GM21825 (cell line): Measurements from ENCODE around the gene THSD4.

Experiments
- ATAC-seq: cut with Tn5 transposase; IDR thresholded peaks from one replicate; pipeline ENCODE4 v1.9.1; 2021; ENCODE audit warnings: mild to moderate bottlenecking, moderate library complexity; ENCODE audit not compliant: unreplicated experiment

Gene THSD4

DNA sequence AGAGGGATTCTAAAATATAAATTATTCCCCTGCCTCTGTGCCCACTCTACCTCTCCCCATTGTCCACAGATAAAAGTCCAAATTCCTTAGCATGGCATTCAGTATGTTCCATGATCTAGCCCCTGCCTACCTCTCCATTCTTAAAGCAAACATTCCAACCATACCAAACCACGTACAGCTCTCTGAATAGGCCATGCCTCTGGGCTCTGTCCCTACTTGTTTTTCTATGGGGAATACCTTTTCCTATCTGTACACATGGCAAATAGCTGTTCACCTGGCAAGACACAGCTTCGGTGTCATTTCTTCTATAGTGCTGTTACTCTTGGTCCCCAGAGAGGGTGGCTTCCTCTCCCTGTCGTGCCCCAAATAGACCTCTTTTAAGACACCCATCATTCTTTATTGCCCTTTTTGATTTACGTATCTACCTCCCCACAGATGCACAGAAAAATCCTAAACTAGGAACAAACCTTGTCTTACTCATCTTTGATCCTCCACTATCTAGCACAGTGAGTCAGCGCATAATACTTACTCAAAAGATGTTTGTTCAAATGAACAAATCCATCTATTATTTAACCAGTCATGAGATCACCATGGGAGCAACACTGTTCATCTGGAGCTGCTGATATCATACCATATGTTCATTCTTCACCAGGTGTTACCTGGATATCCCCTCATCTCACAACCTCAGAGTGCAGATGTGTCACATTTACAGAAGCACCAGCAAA is 329.8 kb downstream of the THSD4 start:
- ATAC-seq, result no peak

DNA sequence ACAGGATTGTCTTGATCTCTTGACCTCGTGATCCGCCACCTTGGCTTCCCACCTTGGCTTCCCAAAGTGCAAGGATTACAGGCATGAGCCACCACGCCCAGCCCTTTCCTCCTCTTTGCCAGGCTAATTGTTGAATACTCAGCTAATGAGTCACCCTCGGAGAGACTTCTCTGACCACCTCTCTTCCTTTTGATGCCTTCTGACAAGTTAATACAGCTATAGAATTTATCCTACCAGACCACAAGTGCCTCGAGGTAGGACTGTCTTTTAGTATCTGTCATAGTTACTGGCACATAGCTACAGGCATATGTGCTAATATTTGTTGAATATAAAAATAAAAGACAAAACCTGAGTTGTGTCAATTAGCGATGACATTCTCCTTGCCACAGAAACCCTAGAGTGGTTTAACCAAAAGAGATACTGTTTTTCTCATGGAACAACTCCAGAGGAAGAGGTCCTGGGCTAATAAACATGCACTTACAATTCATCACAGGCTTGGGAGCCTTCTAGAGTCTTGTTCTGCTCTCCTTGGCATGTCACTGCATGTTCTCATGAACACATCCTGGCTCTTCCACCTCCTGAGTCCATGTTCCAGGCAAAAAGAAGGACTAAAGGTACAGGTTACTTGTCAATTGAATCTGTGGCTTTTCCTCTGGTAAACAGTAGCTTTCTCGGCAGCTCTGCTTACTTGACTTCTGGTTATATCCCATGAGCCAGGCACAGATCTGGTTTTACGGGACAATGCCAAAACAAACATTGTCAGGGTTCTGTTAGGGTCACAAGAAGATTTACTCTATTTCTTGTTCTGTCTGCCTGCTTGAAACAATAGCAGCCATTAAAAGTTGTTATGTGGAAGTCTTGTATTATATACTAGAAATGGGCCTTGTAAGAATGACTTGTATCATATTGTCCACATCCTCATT is 332.3 kb downstream of the THSD4 start:
- no peak for ATAC-seq

DNA sequence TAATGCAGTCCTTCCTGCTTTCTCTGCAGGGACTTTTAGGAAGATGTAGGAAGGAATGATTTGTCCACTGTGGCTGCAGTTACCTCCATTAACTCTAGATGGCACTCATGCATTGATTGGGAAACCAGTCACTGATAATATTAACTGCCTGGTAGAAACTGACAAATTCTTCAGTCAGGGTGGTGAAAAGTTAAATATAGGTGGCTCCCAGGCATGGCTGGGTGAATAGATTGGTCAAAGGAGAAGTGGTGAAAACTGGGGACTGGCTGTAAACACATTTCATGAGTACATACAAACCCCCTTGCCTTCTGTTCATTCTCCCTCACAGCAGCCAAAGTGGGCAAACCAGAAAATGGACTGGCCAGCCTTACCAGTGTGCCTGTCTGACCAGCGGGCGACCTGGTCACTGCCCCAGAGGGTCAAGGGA is 333.4 kb downstream of the THSD4 start:
- no peak for ATAC-seq

DNA sequence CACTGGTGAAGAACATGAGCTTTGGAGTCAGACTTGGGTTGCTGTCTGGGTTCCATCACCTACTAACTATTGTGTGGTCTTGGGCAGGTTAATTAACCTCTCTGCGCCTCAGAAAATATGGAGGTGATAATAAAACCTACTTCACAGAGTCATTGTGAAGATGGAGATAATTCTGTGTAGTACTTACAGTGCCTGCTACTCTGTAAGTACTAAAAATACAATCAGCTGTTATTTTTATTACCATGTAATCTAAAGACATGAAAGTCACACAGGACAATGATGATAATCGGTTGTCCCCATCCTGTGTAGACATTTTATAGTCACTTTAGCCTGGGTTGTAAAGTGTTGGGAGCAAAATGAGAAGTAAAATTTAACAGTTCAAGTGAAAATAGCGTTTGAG is 334.1 kb downstream of the THSD4 start:
- ATAC-seq, result no peak

DNA sequence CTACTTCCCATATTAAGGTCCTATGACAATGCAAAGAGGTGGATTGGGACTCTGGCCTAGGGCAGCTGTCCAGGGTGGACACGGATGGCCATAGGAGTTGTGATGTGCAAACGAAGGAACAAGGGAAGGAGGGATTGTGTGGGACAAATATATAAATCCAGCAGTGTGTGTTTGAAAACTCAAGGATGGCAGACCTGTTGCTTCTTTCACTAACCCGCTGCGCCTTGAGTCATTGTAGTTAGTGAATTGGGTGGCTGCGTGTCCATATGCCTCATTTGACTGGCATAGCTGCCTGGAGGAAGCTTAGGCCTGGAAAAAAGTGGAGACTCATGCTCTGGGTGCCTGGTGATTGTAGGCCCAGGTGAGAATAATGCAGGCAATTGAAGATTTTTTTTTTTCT is 334.7 kb downstream of the THSD4 start:
- no peak for ATAC-seq

DNA sequence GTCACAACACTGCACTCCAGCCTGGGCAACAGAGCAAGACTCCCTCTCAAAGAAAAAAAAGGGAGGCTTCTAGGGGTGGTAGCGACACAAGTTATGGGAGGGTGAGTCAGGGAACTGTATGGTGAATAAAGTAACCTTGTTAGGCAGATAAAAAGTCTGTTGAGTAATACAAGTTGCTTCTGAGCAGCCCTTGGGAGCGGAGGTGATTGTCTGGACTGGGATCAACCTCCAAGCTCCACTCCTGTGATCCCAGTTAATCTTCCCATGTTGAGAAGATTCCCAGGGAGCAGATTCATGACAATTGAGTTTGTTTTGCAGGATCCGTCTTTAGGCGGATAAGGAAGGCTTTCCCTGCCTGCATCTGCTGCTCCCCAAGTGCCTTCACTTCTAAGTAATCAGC is 335.9 kb downstream of the THSD4 start:
- no peak for ATAC-seq

DNA sequence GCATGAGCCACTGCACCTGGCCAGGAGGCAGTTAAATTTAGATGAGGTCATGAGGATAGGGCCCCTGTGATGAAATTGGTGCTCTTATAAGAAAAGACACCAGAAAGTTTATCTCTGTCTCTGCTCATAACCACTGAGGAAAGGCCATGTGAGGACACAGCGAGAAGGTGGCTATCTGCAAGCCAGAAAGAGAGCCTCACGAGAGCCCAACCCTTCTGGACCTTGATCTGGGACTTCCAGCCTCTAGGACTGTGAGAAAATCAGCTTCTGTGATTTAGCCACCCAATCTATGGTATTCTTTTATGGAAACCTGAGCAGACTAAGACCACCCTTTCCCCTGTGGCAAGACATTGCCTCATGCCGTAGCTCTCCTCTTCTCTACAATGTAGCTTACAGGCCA is 337.6 kb downstream of the THSD4 start:
- ATAC-seq, result no peak

DNA sequence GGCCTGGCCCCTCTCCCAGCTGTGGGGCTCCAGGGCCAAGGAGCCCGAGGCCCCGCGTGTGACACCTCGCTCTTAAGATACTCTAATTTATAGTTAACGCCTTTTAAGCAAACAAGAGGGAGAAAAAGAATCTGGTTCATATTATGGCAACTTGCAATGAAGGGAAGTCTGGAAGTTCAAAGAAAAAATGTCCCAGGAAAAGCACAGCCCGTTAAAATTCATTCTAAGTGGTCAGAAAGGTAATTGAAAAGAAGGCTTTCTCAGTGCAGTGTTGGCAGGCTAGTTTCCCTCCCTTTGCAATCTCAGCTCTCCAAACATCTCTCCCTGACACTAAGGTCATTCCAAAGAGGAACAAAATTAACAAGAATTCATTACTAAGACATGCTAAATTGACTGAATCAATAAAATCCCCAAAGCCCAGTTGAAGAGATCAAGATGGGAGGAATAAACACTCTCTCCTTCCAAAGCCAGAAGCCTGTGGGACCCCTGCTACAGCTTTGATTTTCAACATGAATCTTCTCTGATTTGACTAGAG is 339.3 kb downstream of the THSD4 start:
- no peak for ATAC-seq

DNA sequence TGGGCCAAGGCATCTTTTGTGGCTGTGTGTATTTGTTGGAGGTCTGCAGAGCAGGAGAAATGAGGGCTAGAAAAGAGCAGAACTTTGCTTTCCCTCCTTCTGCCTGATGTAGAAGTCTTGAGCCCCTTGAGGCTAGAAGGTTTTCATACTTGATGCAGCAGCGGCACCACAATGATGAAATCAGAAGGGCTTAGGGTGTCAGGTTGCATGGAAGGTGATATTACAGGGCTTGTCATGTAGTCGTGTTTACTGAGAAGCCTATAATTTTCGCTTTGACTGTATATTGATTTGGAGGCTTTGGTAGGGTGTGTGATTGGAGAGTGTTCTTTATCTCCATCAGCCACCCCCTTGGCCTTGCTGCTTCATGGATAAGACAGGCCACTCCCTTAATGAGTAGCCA is 339.8 kb downstream of the THSD4 start:
- ATAC-seq, result no peak

DNA sequence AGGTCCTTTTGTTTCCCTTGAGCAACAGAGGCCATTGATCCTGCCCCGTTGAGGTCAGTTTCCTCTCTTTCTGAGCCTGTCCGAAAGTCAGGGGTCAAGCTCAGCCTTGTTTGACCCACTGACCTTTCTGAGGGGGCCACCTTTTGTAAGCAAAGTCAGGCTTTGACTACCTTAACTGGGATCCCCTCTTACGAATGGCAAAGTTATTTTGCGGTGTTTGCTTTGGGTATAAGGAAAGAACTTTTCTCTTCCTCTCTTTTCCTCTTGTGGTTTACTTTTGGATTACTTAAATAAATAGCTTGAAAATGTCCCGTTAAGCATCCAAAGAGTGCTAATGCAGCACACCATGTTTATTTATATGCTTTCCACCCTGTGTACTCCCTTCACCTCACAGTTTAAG is 340.6 kb downstream of the THSD4 start:
- no peak for ATAC-seq

DNA sequence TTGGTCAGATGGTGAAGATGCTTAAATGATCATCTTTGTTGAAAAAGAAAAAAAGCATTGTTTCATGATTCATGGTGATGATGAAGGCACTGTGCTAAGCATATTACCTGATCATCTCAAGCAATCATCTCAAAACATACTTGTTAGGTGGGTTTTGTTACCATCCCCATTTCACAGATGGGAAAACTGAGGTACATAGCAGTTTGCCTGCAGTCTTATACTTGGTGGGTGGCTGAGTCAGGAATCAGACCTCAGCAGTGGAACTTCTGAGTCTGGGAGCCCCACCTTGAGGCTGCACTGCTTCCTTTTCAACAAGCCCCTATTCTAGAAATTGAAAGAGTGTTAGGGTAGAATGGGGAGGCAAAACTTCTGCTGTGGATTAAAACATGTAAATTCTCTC is 341.1 kb downstream of the THSD4 start:
- ATAC-seq, result no peak

DNA sequence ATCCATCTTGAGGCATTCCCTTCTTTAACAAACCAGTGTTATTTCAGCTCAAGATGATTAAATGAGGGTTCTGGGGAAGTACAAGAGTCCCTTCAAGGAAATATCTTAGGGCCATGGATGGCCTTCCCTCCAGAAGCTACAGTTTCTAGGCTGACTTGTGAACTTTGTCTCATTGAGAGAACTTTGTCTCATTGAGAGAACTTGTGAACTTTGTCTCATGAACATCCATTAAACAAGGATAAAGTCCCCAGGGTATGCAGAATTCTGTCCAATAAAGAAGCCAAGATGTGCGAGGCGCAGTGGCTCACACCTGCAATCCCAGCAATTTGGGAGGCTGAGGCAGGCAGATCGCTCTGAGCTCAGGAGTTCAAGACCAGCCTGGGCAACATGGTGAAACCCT is 341.5 kb downstream of the THSD4 start:
- no peak for ATAC-seq

DNA sequence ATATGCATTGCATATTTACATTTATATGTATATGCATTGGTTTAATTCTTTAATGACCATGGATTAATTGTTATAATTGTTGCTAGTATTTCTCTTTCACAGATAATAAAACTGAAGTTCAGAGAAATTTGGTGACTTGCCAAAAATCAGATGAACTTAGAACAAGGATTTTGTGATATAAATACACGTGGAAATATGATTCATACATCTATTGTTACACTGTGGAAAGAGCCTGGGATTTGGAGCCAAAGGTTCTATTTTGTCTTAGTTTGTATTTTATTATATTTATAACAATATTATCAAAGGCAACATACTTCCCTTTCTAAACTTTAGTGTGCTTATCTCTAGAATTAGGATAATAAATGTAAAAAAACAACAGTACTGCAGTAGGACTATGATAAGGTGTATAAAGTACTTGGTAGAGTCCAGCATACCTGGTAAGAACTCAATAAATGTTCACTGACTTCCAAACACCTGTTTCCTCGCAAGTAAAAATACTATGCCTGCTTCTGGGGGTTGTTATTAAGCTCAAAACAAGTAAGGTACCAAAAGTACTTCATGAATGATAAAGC is 342.9 kb downstream of the THSD4 start:
- no peak for ATAC-seq

DNA sequence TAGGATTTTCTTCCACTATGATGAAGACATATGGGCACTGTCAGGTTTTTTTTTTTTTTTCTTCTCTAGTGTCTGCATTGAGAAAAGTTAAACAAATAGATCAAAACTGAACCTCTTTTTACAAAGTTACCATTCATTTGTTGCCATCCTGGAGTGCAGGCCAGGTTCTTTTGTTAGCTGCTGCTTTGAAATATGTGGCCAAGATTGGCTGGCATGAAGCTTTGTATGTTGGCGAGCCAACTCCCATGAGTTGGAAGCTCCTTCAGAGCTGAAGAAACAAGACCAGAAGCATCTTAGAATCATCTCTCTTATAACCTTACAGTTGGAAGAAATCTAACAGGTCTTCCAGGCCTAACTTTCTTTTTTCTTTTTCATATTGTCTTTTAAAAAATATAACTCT is 346.5 kb downstream of the THSD4 start:
- no peak for ATAC-seq

DNA sequence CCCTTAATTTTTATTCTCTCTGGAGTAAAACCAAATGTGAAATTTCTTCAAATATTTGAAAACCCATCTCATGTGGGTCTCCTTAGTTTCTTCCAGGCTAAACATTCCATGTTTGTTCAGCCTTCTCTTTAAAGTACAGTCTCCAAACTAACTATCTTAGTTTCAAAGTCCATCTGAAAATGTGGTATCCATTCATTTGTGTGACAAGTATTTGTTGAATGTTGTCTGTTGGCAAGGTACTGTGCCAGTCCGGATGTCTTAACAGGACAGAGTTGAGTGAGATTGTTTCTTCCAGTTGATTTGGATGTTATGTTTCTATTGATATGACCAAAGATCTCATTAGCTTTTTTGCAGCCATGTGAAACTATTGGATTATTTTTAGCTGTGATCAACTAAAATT is 347.4 kb downstream of the THSD4 start:
- no peak for ATAC-seq

DNA sequence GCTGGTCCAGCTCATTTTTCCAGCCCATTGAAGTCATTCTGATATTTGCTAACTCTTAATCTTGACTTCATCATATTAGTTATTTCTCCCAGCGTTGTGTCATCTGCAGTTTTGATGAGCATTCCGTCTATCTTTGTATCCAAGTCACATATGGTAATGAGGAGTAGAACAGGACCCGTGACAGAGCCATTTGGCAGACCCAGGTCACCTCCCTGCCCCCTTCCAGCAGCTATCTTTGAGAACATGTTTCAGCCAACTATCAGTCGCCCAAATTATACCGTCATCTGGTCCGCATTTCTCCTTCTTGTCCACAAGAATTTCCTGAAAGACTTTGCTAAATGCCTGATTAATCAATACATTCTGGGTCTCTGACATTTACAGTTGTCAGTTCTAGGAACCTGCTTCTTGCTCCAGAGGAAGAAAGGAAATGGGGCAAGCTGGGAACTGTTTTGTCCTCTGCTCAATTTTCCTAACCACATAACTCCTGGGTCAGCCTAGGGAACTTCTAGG is 347.9 kb downstream of the THSD4 start:
- ATAC-seq, result no peak

DNA sequence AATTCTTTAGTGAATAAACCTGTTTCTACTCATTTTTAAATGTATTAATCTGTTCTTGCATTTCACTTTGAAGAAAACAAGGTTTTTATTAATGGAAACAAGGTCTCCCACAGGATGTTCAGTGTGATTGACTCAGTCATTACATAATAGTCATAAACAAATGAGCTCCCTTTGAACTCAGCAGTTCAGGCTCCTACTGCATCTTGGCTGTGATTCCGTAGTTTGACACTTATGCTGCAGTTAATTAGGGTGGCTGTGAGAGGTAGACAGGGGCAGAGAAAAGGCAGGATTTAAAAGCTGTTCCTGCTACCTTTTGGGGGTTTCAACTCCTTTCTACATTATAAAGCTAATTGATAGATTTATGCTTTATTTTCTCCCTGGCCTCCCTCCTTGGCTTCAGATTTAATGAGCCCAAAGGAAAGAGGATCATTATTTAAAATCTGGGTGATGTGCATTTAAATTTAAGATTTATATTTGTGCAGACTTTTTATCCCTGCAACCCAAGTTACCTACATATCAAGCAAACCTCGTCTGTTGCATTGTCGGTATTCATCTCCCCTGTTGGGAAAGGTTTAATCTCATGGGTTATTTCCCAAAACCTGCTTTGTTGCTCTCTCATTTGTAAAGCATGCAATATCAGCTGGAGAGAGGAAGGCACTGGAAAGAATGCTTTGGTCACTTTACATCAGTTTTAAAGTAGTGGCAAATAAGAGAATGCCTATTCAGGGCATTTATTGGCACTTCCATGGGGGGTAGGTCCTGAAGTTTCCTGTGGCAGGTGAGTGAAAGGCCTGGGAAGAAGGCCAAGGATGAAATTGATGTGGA is 350.1 kb downstream of the THSD4 start:
- ATAC-seq, result no peak

DNA sequence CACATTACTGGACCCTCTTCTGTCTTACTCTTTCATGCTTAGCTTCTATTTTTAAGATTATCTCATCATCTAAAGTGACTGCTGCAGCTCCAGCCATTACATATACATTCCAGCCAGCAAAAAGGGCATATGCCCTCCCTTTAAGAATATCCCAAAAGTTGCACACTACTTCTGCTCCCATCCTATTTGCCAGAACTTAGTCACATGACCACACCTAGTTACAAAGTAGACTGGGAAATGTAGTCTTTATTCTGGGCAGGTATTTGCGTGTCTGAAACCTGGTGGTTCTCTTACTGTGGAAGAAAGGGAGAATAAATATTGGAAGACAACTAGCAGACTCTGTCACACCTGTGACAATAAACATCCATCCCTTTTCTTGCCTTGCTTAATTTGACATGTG is 353.4 kb downstream of the THSD4 start:
- no peak for ATAC-seq

DNA sequence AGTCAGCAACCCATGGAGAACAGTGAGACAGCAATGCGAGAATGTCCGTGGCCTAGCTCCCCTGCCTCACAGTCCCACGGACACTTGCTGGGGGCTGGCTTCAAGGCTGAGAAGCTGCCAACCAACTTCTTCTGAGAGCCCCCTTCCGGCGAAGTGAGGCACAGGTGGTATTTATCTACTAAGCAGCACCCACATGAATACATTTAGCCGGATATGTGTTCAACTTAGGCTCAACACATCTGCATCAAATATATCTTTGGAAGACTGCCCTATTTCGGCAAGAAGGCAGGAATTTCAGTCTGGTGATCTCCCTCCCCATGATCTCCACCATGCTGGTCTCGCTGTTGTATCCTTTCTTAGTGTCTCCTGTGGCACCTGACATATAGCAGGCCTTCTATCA is 354.1 kb downstream of the THSD4 start:
- ATAC-seq, result no peak

DNA sequence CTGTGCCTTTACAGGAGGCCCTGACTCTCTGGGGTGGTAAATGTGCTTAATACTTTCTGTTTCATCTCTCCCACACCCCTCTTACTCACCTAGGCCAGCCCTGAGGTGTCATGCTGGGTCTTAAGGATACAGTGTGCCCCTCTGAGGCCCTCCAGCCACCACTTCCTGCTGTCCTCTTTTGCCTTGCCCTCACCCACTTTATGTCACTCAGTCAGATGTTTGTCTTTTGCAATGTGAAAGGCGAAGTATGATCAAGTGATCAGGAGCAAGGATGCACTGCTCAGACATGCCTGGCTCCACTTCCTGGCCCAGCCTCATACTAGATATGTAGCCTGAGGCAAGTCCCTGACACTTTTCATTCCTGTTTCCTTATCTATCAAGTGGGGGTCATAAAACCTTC is 356.1 kb downstream of the THSD4 start:
- no peak for ATAC-seq

DNA sequence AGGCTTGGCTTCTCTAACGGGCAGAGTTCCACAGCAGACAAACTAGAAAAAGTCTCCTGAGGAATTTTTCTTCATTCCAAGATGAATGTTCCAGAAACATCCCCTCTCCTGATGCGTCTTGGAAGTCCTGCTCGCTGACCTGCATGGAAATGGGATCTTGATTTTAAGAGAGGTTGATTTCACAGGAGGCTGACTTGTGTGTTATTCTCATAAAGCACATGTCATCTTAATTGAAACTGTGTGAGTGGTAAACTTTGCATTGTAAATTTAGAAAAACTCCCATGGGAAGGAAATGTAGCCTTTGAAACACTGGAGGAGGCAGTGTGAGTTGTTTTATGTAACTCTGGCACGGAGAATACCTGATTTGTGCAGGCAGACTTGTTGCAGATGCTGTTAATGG is 357.3 kb downstream of the THSD4 start:
- ATAC-seq, result no peak
